ENCODE data around the gene RFX4.

GRCh38 chr12:106670131-106670530, 87.3 kb downstream of the RFX4 start:
- TF ChIP-seq CTCF (IDR thresholded peaks at IDR 0.05) (no peak), POLR2A (IDR thresholded peaks at IDR 0.05) (no peak)

Measured in esophagus squamous epithelium (tissue), 4 donors.